ENCODE results near the gene LIPJ.

The LIPJ gene

GRCh38 chr10:88586462-88586861 lies at the start of gene LIPJ:
Gene LIPJ (plus strand): TSS chr10:88586762. CDS start chr10:88590688, 3,926 bp downstream.
- Mint-ChIP-seq H3K36me3 (ENCODE audit: low read depth) (peaks cover 4% of the 10 kb centered on the region), H3K9me3 (peaks cover 18% of the 10 kb centered on the region), H3K27me3 (ENCODE audit: low read depth) (peaks cover 4% of the 10 kb centered on the region), H3K27ac (no peak within 1 kb of the TSS), H3K4me3 (peak within 1 kb of the TSS in 2 of 3 experiments; percentile 15 to 27), H3K4me1 (peaks cover 4% of the 10 kb centered on the region)
- TF ChIP-seq CTCF (IDR thresholded peaks at IDR 0.05; ENCODE audit: unreplicated experiment in 3 of 3): no peak

GRCh38 chr10:88537322-88537721 lies 49.2 kb upstream of the LIPJ start:
- Mint-ChIP-seq H3K27me3 (ENCODE audit: low read depth) (no peaks in the 10 kb centered on the region), H3K36me3 (ENCODE audit: low read depth) (no peaks in the 10 kb centered on the region)

GRCh38 chr10:88538048-88538447 lies 48.5 kb upstream of the LIPJ start:
- H3K4me3 Mint-ChIP-seq: no peak overlapping the region
- TF ChIP-seq CTCF (IDR thresholded peaks at IDR 0.05; ENCODE audit: unreplicated experiment in 3 of 3): no peak
- H3K9me3 Mint-ChIP-seq: no peaks in the 10 kb centered on the region
- H3K27ac Mint-ChIP-seq: peak overlapping the region; percentile 9 to 72 (median 58)
- H3K27me3 Mint-ChIP-seq (ENCODE audit: low read depth): no peaks in the 10 kb centered on the region
- H3K4me1 Mint-ChIP-seq: peaks cover 42% of the 10 kb centered on the region
- H3K36me3 Mint-ChIP-seq (ENCODE audit: low read depth): no peaks in the 10 kb centered on the region

More at GRCh38 chr10:88537322-88537721, 49.2 kb upstream of the LIPJ start:
- Mint-ChIP-seq H3K4me1 (peaks cover 34% of the 10 kb centered on the region), H3K27ac (peak overlapping the region; percentile 28 to 72 (median 58)), H3K9me3 (no peaks in the 10 kb centered on the region), H3K4me3 (no peak overlapping the region)
- no peak for TF ChIP-seq CTCF (IDR thresholded peaks at IDR 0.05; ENCODE audit: unreplicated experiment in 3 of 3)

GRCh38 chr10:88540351-88540750 lies 46.2 kb upstream of the LIPJ start:
- no peak for TF ChIP-seq CTCF (IDR thresholded peaks at IDR 0.05; ENCODE audit: unreplicated experiment in 3 of 3)
- H3K27me3 Mint-ChIP-seq (ENCODE audit: low read depth): no peaks in the 10 kb centered on the region
- peak overlapping the region in 1 of 3 experiments; percentile 66 for H3K27ac Mint-ChIP-seq
- H3K4me1 Mint-ChIP-seq: peaks cover 49% of the 10 kb centered on the region
- H3K9me3 Mint-ChIP-seq: no peaks in the 10 kb centered on the region
- H3K36me3 Mint-ChIP-seq (ENCODE audit: low read depth): no peaks in the 10 kb centered on the region
- H3K4me3 Mint-ChIP-seq: no peak overlapping the region

- Mint-ChIP-seq H3K4me1 (peaks cover 49% of the 10 kb centered on the region), H3K27ac (peak overlapping the region; percentile 66 to 93 (median 85)), H3K9me3 (no peaks in the 10 kb centered on the region), H3K36me3 (ENCODE audit: low read depth) (no peaks in the 10 kb centered on the region), H3K4me3 (no peak overlapping the region), H3K27me3 (ENCODE audit: low read depth) (no peaks in the 10 kb centered on the region)
- TF ChIP-seq CTCF (IDR thresholded peaks at IDR 0.05; ENCODE audit: unreplicated experiment in 3 of 3): no peak
Measured at GRCh38 chr10:88541116-88541626, 45.4 kb upstream of the LIPJ start.

GRCh38 chr10:88542522-88542921 lies 44.0 kb upstream of the LIPJ start:
- no peaks in the 10 kb centered on the region for H3K27me3 Mint-ChIP-seq (ENCODE audit: low read depth)

More at GRCh38 chr10:88542522-88542921, 44.0 kb upstream of the LIPJ start:
- no peak overlapping the region for H3K4me3 Mint-ChIP-seq
- TF ChIP-seq CTCF (IDR thresholded peaks at IDR 0.05; ENCODE audit: unreplicated experiment in 3 of 3): no peak
- peak overlapping the region; percentile 66 to 93 (median 85) for H3K27ac Mint-ChIP-seq
- no peaks in the 10 kb centered on the region for H3K36me3 Mint-ChIP-seq (ENCODE audit: low read depth)
- H3K4me1 Mint-ChIP-seq: peaks cover 46% of the 10 kb centered on the region
- H3K9me3 Mint-ChIP-seq: no peaks in the 10 kb centered on the region

Measured in nephron (organoid).